GM18858 (cell line): ENCODE results near the gene TMEM30A.
A peak's percentile ranks its signal among the peaks of the same experiment; 100 is the strongest.

Source experiments
- ATAC-seq: cut with Tn5 transposase; IDR thresholded peaks from one replicate; pipeline ENCODE4 v1.9.1; 2021; ENCODE audit not compliant: unreplicated experiment

TMEM30A gene

DNA sequence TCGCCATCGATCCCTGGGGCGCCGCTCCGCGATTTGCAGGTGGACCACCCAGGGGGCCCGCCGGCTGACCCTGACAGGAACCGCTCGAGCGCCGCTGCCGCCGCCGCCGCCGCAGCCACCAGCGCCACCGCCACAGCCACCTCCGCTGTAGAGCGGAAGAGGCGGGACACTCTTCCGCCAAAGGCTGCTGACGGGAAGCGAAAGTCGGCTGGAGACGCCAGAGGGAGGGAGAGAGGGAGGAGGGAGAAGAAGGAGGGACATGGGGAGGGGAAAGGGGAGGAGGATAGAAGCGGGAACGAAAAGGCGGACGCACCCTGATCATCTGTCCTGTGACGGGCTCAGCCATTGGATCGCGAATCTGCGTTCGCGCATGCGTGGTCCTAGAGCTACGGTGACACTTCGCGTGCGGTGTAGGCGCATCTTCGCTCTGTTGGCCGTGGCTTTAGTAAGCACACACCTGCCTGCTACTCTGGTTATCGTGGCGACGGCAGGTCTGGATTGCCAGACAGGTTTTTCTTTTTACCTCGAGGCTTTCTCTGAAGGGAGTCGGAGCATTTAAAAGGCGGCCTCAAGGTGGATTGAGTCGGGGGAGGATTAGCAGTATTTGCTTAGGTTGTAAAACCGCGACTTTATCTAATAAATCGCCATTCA is at the start of gene TMEM30A:
Gene TMEM30A, minus strand, starts transcription at position 161 of the 651 bp plus-strand sequence. Its CDS starts 154 bp downstream, at position 7.
- ATAC-seq: peak; percentile 79

- no peak for ATAC-seq
These were observed 49.1 kb upstream of the TMEM30A start for GRCh38 chr6:75333676-75334200.

- no peak for ATAC-seq
These were observed 46.6 kb upstream of the TMEM30A start for GRCh38 chr6:75331151-75331550.

GRCh38 chr6:75329703-75330102 is 45.1 kb upstream of the TMEM30A start:
- ATAC-seq: no peak

- no peak for ATAC-seq
These were observed 43.2 kb upstream of the TMEM30A start for GRCh38 chr6:75327807-75328206.

- ATAC-seq: no peak
These were observed 42.1 kb upstream of the TMEM30A start for GRCh38 chr6:75326557-75327258.

DNA sequence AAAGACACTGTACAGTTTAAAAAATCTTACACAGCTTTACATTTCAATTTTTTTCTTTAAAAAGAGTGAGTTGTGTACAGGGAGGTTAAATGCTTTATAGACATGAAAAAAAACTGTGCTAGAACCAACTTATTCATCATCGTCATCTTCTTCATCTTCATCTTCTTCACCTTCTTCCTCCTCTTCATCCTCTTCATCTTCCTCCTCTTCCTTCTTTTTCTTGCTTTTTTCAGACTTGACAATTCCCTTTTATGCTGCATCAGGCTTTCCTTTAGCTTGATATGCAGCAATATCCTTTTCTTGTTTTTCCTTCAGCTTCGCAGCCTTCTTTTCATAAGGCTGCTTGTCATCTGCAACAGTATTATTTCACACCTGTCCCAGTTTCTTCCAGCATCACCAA is 34.3 kb upstream of the TMEM30A start:
- ATAC-seq: no peak

- no peak for ATAC-seq
These were observed 33.1 kb upstream of the TMEM30A start for GRCh38 chr6:75317503-75318206.

DNA sequence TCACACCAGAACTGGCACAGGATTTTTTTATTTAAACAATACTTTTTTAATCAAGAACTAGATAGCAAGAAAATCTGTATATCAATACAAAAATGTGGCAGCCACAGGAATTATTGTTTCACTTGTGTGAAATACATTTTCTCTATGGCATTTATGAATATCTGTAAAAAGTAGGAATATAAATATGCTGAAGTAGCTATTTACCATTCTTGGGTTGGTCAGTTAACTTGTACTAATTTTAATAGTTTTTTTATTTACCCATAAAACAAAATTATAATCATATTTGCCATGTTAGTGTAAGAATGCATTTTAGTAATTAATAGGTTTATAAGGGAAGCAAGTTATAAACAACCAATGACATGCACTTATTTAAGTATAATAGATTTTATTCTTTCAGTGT is 31.4 kb upstream of the TMEM30A start:
- no peak for ATAC-seq

DNA sequence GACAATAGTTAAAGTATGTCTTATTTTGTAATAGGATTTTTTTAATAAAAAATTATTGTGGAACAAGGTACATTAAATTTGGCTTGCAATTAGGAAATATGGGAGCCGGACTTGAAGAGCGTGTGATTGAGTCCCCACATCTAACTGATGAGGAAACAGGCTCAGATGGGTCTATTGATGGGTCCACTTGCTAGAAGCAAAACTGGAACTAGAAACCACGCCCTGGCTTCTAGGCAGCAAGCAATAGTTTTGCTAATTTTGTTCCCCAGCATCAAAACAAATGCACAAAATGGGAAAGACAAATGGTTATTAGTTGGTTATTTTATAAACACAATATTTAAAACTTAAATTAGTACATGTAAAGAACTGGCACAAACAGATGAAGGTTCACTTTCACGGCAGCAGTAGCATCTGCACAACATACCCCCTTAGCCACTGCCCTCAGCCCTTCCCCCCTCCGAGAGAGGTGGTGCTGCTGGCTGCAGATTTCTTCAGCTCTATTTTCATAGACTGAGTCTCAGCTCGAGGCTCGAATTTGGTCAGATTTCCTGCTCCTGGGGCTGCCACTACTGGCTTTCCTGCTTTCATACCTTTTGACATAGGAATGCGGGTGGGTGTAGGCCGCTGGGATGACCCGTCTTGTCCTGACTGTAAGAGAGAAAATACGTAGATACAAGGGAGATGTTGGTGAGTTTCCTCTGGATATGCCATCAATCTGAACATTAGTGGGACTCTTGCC is 23.8 kb upstream of the TMEM30A start:
- ATAC-seq: no peak

DNA sequence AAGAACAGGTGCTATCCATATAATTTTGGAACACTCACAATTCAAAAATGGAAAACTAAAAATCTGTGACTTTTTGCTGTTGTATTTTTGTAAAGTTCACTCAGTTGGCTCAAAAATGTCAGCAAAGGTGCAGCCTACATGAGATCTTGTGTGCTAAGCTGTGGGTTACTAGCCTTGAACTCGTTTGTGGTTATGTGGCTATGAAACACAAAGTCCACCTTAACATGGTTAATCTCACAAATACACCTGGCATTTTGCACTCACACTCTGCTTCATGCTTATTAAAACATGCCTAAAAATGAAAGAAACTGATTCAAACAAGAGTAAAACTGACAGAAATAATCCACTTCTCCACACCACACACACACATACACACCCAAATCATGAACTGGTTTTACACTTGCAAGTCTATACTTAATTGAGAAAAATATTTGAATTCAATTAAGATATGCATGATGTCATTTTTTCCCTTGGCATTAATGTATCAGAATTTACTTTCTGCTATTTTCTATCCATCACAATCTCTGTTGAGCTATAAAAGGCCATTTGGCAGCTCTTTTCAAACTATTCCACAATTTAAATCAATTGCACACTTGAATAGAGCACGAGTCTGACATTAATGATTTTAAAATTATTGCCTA is 22.9 kb upstream of the TMEM30A start:
- ATAC-seq: no peak

DNA sequence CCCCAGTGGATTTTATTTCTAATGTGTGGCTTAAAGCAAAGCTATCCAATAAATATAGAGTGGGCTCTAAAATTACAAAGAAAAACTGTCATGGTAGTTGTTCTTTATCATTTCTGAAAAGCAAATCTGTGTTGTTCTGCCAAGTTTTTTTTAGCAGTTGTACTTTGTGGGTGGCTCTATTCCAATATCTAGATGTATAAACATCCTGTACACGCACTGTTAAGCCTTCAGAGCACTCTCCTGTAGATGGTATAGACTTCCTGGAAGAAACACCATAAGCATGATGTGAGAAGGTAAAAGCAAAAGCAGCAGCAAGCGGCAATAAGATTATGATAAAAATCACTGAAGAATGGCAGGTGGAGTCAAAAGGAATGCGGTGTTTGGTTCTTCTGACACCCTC is 21.5 kb upstream of the TMEM30A start:
- no peak for ATAC-seq

GRCh38 chr6:75305573-75305972 is 21.0 kb upstream of the TMEM30A start:
- no peak for ATAC-seq

DNA sequence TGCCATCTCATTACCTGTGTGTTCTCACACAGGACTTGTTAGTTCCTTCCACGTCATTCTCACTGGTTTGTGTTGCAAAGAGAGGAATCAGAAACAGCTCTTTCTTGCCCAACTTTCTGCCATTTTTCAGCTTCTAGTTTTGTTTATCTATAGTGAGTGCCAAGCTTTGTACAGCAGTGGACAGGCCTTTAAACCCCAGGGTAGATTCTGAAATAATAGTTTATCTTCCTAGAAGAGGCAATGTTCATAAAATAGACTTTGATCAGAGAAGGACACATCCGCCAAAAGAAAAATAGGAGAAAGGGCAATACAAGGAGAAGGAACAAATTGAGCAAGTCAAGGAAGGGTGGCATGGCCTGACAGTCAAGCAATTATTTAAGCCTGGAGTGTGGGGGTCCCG is 17.7 kb upstream of the TMEM30A start:
- ATAC-seq: no peak

- ATAC-seq: no peak
These were observed 16.9 kb upstream of the TMEM30A start for GRCh38 chr6:75301537-75301936.

- no peak for ATAC-seq
These were observed 16.5 kb upstream of the TMEM30A start for GRCh38 chr6:75301088-75301487.

- ATAC-seq: no peak
These were observed 15.9 kb upstream of the TMEM30A start for GRCh38 chr6:75300531-75300855.

GRCh38 chr6:75299801-75300530 is 15.4 kb upstream of the TMEM30A start:
- ATAC-seq: no peak

GRCh38 chr6:75296811-75297779 is 12.5 kb upstream of the TMEM30A start:
- peak; percentile 79 for ATAC-seq
